B cell (primary cell): ENCODE data around the gene ANXA10. TPM values are rescaled to one million over a fixed set of nuclear protein-coding genes. Genes with fewer than 3 reads are reported as not detected.

Source experiments
- ATAC-seq: fragments of 200-7000 bp; cut with Tn5 transposase; one replicate; pipeline ENCODE4 v1.10.0; 2021; ENCODE audit warnings: low read depth, mild to moderate bottlenecking, moderate number of reproducible peaks, moderate library complexity
- CTCF ChIA-PET: fragments of 350-600 bp; sonication (Branson Sonifier 250); formaldehyde crosslinking; loops from one replicate; lab custom pipeline; 2021; ENCODE audit warnings: antibody characterized with exemption, inconsistent platforms; lab: Charles Lee
- POLR2A ChIA-PET: fragments of 350-600 bp; sonication (Branson Sonifier 250); formaldehyde crosslinking; loops from one replicate; lab custom pipeline; 2021; ENCODE audit warnings: antibody characterized with exemption; lab: Charles Lee
- DNase-seq: peaks from one replicate; pipeline ENCODE4 v3.0.0; 2013
- H2AFZ ChIP-seq: 2 replicates; pipeline ENCODE4 v1.6.1; 2012; ENCODE audit warnings: mild to moderate bottlenecking, low read depth, low read length; ENCODE audit not compliant: insufficient read depth, poor library complexity, severe bottlenecking
- H3K27ac ChIP-seq, 2 donors: 1 replicate in 1 of 2; 2 replicates in 1 of 2; pipeline ENCODE4 v1.5.1; 2012 to 2013; ENCODE audit warnings: low read length in 2 of 2, mild to moderate bottlenecking in 2 of 2, moderate library complexity in 1 of 2
- H3K27me3 ChIP-seq, 4 experiments: fragments of 200-600 bp in 1 of 4; sonication (generic) in 1 of 4; replicated peaks in 1 of 4; 1 replicate in 2 of 4; 2 replicates in 2 of 4; pipeline versions ENCODE4 v1.6.1 to v1.7.0; 2013 to 2016; ENCODE audit warnings: low read length in 3 of 4, mild to moderate bottlenecking in 2 of 4, mixed read lengths in 1 of 4, moderate library complexity in 1 of 4; ENCODE audit not compliant: insufficient read depth in 4 of 4, control insufficient read depth in 3 of 4; ENCODE audit errors: control extremely low read depth in 1 of 4
- H3K36me3 ChIP-seq, 2 experiments: replicated peaks in 1 of 2; 1 replicate in 1 of 2; 2 replicates in 1 of 2; pipeline versions ENCODE4 v1.6.1 to v1.7.1; 2013; ENCODE audit warnings: low read length in 1 of 2; ENCODE audit not compliant: insufficient read depth in 2 of 2, control insufficient read depth in 1 of 2; ENCODE audit errors: control extremely low read depth in 1 of 2, extremely low read depth in 1 of 2
- H3K4me1 ChIP-seq, 2 donors: fragments of 200-600 bp in 1 of 2; sonication (generic) in 1 of 2; 1 replicate in 1 of 2; 2 replicates in 1 of 2; pipeline versions ENCODE4 v1.5.1 to v1.6.1; 2013 to 2017; ENCODE audit warnings: low read length in 2 of 2; ENCODE audit not compliant: control insufficient read depth in 2 of 2, insufficient read depth in 2 of 2
- H3K4me2 ChIP-seq: replicated peaks from 2 replicates; pipeline ENCODE3; 2012; ENCODE audit warnings: mild to moderate bottlenecking, low read depth, low read length; ENCODE audit not compliant: poor library complexity, severe bottlenecking
- H3K4me3 ChIP-seq, 5 experiments: fragments of 200-600 bp in 1 of 5; sonication (generic) in 1 of 5; 1 replicate in 3 of 5; 2 replicates in 2 of 5; pipeline versions ENCODE4 v1.5.1 to v1.7.0; 2011 to 2016; ENCODE audit warnings: low read length in 4 of 5, mild to moderate bottlenecking in 4 of 5, low read depth in 2 of 5, control low read depth in 1 of 5, moderate library complexity in 1 of 5; ENCODE audit not compliant: insufficient read depth in 1 of 5; ENCODE audit errors: control extremely low read depth in 1 of 5, extremely low read depth in 1 of 5
- H3K79me2 ChIP-seq: fragments of 200-600 bp; sonication (generic); one replicate; pipeline ENCODE4 v1.6.0; 2016; ENCODE audit warnings: low read length; ENCODE audit not compliant: control insufficient read depth, insufficient read depth
- H3K9ac ChIP-seq: fragments of 200-600 bp; sonication (generic); 2 replicates; pipeline ENCODE4 v1.6.1; 2017; ENCODE audit warnings: mild to moderate bottlenecking, low read length, moderate library complexity
- H3K9me3 ChIP-seq, 3 donors: one replicate each; pipeline versions ENCODE4 v1.6.1 to v1.7.1; 2013; ENCODE audit warnings: low read length in 2 of 3; ENCODE audit not compliant: control insufficient read depth in 2 of 3, insufficient read depth in 1 of 3; ENCODE audit errors: control extremely low read depth in 1 of 3
- H4K20me1 ChIP-seq: 2 replicates; pipeline ENCODE4 v1.6.0; 2012; ENCODE audit warnings: mild to moderate bottlenecking, low read length; ENCODE audit not compliant: insufficient read depth, control insufficient read depth, poor library complexity, severe bottlenecking
- H3K27ac Mint-ChIP-seq: one replicate; pipeline ENCODE4 v1.8.0; 2021; ENCODE audit warnings: mixed read lengths
- H3K27me3 Mint-ChIP-seq: one replicate; pipeline ENCODE4 v1.8.0; 2021; ENCODE audit warnings: mixed read lengths
- H3K4me1 Mint-ChIP-seq: one replicate; pipeline ENCODE4 v1.8.0; 2021; ENCODE audit warnings: mixed read lengths
- H3K4me3 Mint-ChIP-seq: one replicate; pipeline ENCODE4 v1.8.0; 2021; ENCODE audit warnings: mixed read lengths
- H3K9me3 Mint-ChIP-seq: one replicate; pipeline ENCODE4 v1.8.0; 2022; ENCODE audit warnings: mixed read lengths; ENCODE audit not compliant: insufficient read depth
- EZH2 ChIP-seq: IDR thresholded peaks from 2 replicates; pipeline ENCODE4 v1.6.1; 2012; ENCODE audit warnings: borderline replicate concordance, low read depth, mild to moderate bottlenecking, moderate library complexity, low read length; ENCODE audit not compliant: insufficient read depth, poor library complexity, severe bottlenecking
- WGBS: methylation state at CpG from one replicate; pipeline ENCODE4 v1.1.5; 2013; ENCODE audit warnings: missing lambda C conversion rate; ENCODE audit not compliant: insufficient coverage; 5-methylcytosine and 5-hydroxymethylcytosine counted together
- intact Hi-C: fragments of 100-400 bp; cut with micrococcal nuclease; formaldehyde crosslinking; loops from one replicate; pipeline ENCODE4 v1.10.0; 2022
- polyA plus RNA-seq: library from polyadenylated mRNA; depleted of rRNA; stranded (reverse); fragments of >200 nt; gene quantifications from 2 replicates; pipeline ENCODE4 v1.2.3, GENCODE V29; 2012
- total RNA-seq, 2 donors: library from RNA; stranded (reverse); fragments of 120-200 nt in 1 of 2; gene quantifications; 1 replicate in 1 of 2; 2 replicates in 1 of 2; pipeline versions ENCODE4 v1.2.3 to v1.2.4, GENCODE V29; 2013 to 2022
- TF ChIP-seq, protein P1 (sequence below): fragments of 200-600 bp; IDR thresholded peaks from one replicate; pipeline ENCODE4 v1.8.0; 2022; ENCODE audit warnings: antibody characterized with exemption, mild to moderate bottlenecking

The ANXA10 gene
- total and polyA plus RNA-seq, 2 donors (not counting 1 experiment from before 2014, with no cell fraction given), result not detected

DNA sequence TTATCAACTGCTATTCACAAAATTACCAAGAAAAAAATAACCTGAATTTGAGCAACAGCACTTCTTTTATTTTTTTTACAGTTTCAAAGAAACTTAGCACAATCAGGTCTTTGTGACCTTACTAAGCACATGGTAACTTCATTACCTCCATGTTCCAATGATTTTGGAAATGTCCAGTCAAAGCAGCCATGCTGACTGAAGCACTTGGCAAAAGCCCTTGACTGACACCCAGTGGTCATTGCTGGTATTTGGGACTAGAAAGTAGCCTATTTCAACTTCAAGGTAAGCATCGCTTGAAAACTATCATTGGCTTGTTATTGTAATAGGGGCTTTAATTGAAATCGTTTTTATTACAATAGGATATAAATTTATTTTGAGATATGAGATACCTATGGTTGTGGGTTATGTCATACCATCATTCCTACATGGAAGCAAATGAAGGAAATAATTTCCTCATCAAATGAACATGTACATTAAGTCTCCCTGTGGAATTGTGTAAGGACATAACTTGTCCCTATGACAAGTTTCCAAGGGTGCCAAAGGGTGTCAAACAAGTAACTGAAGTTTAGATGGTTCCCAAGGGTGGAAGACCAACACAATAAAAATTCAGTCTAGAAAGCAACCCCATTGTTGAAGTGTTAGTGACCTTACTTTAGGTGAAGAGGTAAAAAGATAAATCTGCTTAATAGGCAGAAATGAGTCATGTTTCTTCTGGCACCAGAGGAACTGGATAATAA, 15.2 kb upstream of the ANXA10 start:
- Histone ChIP-seq H4K20me1 (no peaks in the 10 kb centered on the region), H3K4me2 (no peak overlapping the region), H3K9ac (no peak overlapping the region), H3K4me1 (no peaks in the 10 kb centered on the region), H3K27ac (no peak overlapping the region), H3K9me3 (no peaks in the 10 kb centered on the region), H3K79me2 (no peaks in the 10 kb centered on the region), H2AFZ (no peak overlapping the region), H3K4me3 (no peak overlapping the region), H3K27me3 (no peaks in the 10 kb centered on the region), H3K36me3 (no peaks in the 10 kb centered on the region)
- intact Hi-C loops, result loop anchor here (5.0 kb wide), 1 partner anchor 1910 kb away; no protein-coding TSS in a partner anchor
- Mint-ChIP-seq H3K4me1 (no peaks in the 10 kb centered on the region), H3K9me3 (no peaks in the 10 kb centered on the region), H3K27me3 (no peaks in the 10 kb centered on the region), H3K4me3 (no peak overlapping the region), H3K27ac (no peak overlapping the region)
- WGBS, result no CpG with 5 or more reads among the region's 2 CpGs
- POLR2A ChIA-PET, result no interaction called here
- CTCF ChIA-PET, result no interaction called here
- no peak for TF ChIP-seq EZH2
- TF ChIP-seq, protein P1, sequence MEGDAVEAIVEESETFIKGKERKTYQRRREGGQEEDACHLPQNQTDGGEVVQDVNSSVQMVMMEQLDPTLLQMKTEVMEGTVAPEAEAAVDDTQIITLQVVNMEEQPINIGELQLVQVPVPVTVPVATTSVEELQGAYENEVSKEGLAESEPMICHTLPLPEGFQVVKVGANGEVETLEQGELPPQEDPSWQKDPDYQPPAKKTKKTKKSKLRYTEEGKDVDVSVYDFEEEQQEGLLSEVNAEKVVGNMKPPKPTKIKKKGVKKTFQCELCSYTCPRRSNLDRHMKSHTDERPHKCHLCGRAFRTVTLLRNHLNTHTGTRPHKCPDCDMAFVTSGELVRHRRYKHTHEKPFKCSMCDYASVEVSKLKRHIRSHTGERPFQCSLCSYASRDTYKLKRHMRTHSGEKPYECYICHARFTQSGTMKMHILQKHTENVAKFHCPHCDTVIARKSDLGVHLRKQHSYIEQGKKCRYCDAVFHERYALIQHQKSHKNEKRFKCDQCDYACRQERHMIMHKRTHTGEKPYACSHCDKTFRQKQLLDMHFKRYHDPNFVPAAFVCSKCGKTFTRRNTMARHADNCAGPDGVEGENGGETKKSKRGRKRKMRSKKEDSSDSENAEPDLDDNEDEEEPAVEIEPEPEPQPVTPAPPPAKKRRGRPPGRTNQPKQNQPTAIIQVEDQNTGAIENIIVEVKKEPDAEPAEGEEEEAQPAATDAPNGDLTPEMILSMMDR, result peak; percentile 82
- DNase-seq (peak; percentile 14), ATAC-seq (peak; percentile 36)

DNA sequence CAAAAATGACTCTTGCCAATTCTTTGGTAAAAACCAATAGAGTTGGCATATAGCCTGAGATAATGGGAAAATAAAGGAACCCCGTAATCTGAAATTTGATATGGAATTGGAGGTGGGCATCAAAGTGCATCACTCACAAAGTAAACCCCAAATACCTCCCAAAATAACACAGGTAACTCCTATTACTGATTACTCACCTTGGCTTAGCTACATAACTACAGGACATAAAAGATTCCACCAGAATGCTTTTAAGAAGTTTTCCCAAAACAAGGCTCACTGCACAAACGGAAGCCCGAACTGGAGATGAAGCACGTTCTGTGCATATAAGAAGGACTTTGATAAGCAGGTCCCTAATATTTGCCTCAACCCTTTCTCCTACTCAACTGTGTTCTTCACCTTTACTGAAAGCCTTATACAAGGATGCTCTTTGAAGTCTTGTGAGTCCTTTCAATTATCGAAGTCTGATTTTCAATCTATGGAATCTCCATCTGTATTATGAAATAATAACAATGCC, 14.6 kb upstream of the ANXA10 start:
- WGBS, result 100% methylated on average over 1 of the region's 5 CpGs
- Histone ChIP-seq H3K4me3 (no peak overlapping the region), H3K27ac (no peak overlapping the region), H3K36me3 (no peaks in the 10 kb centered on the region), H3K4me2 (no peak overlapping the region), H3K9ac (no peak overlapping the region), H4K20me1 (no peaks in the 10 kb centered on the region), H3K27me3 (no peaks in the 10 kb centered on the region), H3K79me2 (no peaks in the 10 kb centered on the region), H3K9me3 (no peaks in the 10 kb centered on the region), H2AFZ (no peak overlapping the region), H3K4me1 (no peaks in the 10 kb centered on the region)
- no peak for ATAC-seq
- H3K9me3 Mint-ChIP-seq, result no peaks in the 10 kb centered on the region
- intact Hi-C loops, result loop anchor here (5.0 kb wide), 1 partner anchor 1910 kb away; no protein-coding TSS in a partner anchor
- no peak for TF ChIP-seq EZH2
- TF ChIP-seq, protein P1, result no peak
- H3K4me1 Mint-ChIP-seq, result no peaks in the 10 kb centered on the region
- no peak overlapping the region for H3K4me3 Mint-ChIP-seq
- H3K27me3 Mint-ChIP-seq, result no peaks in the 10 kb centered on the region
- CTCF ChIA-PET, result no interaction called here
- no peak for DNase-seq
- no peak overlapping the region for H3K27ac Mint-ChIP-seq
- POLR2A ChIA-PET, result no interaction called here
